GM12875 (cell line): ENCODE measurements around the gene ARMC6.

Source experiments
- H3K4me3 ChIP-seq: one replicate; pipeline ENCODE4 v1.5.1; 2011; ENCODE audit warnings: low read depth, low read length, control low read depth
- CTCF ChIP-seq: IDR thresholded peaks from 2 replicates; pipeline ENCODE4 v1.5.1; 2011; ENCODE audit warnings: low read depth, mild to moderate bottlenecking, control low read depth, inconsistent platforms, low read length, moderate library complexity, borderline replicate concordance; ENCODE audit not compliant: insufficient read depth

ARMC6 gene

GRCh38 chr19:19031891-19032290, 1.5 kb upstream of the ARMC6 start:
- TF ChIP-seq CTCF = no peak
- no peak overlapping the region for H3K4me3 ChIP-seq

GRCh38 chr19:19032420-19033175, 805 bp upstream of the ARMC6 start:
- H3K4me3 ChIP-seq = peak overlapping the region; percentile 72
- TF ChIP-seq CTCF = no peak

GRCh38 chr19:19033176-19033425, 302 bp upstream of the ARMC6 start:
- H3K4me3 ChIP-seq = peak overlapping the region; percentile 72

GRCh38 chr19:19034204-19034624, 811 bp downstream of the ARMC6 start:
- peak overlapping the region; percentile 72 for H3K4me3 ChIP-seq
- no peak for TF ChIP-seq CTCF

More at GRCh38 chr19:19033176-19033425, 302 bp upstream of the ARMC6 start:
- TF ChIP-seq CTCF = no peak

GRCh38 chr19:19039901-19040300, 6.5 kb downstream of the ARMC6 start:
- no peak overlapping the region for H3K4me3 ChIP-seq
- TF ChIP-seq CTCF = no peak

GRCh38 chr19:19040417-19040816, 7.0 kb downstream of the ARMC6 start:
- H3K4me3 ChIP-seq = no peak overlapping the region
- no peak for TF ChIP-seq CTCF

- no peak for TF ChIP-seq CTCF
- no peak overlapping the region for H3K4me3 ChIP-seq
These were observed 9.4 kb downstream of the ARMC6 start for GRCh38 chr19:19042732-19043280.
